CD4-positive, CD25-positive, alpha-beta regulatory T cell (primary cell): ENCODE data around the gene PAXIP1. TPM values are rescaled to one million over a fixed set of nuclear protein-coding genes. Genes with fewer than 3 reads are reported as not detected.

Experiments used
- ATAC-seq, 2 donors: fragments of 150-1000 bp; cut with Tn5 transposase; one replicate each; pipeline ENCODE4 v1.10.0; 2021; ENCODE audit warnings: low read depth in 2 of 2, moderate number of reproducible peaks in 2 of 2, moderate library complexity in 1 of 2
- DNase-seq, 3 donors: peaks; one replicate each; pipeline versions ENCODE4 v3.0.0 to v3.0.0-alpha.2; 2012 to 2022; ENCODE audit warnings: mixed read lengths in 1 of 3
- H3K27ac ChIP-seq: one replicate; pipeline ENCODE4 v1.7.0; 2013; ENCODE audit warnings: mild to moderate bottlenecking, low read length; ENCODE audit not compliant: insufficient read depth, poor library complexity, severe bottlenecking
- H3K27me3 ChIP-seq: one replicate; pipeline ENCODE4 v1.7.0; 2013; ENCODE audit warnings: low read length; ENCODE audit not compliant: control insufficient read depth, insufficient read depth
- H3K36me3 ChIP-seq: one replicate; pipeline ENCODE4 v1.7.0; 2013; ENCODE audit warnings: mild to moderate bottlenecking, low read length, moderate library complexity; ENCODE audit not compliant: control insufficient read depth, insufficient read depth
- H3K4me1 ChIP-seq: 2 replicates; pipeline ENCODE4 v1.7.0; 2013; ENCODE audit warnings: mild to moderate bottlenecking, low read length; ENCODE audit not compliant: insufficient read depth, control insufficient read depth, poor library complexity, severe bottlenecking
- H3K4me3 ChIP-seq: one replicate; pipeline ENCODE4 v1.7.0; 2013; ENCODE audit warnings: low read depth, mild to moderate bottlenecking, low read length, moderate library complexity
- H3K9me3 ChIP-seq, 2 experiments: 1 replicate in 1 of 2; 2 replicates in 1 of 2; pipeline ENCODE4 v1.7.0; 2013; ENCODE audit warnings: low read length in 2 of 2, mild to moderate bottlenecking in 1 of 2, moderate library complexity in 1 of 2; ENCODE audit not compliant: control insufficient read depth in 2 of 2
- H3K27ac Mint-ChIP-seq, 3 donors: one replicate each; pipeline ENCODE4 v1.8.0; 2020 to 2022; ENCODE audit warnings: mild to moderate bottlenecking in 3 of 3, mixed read lengths in 3 of 3, moderate library complexity in 2 of 3
- H3K27me3 Mint-ChIP-seq: one replicate; pipeline ENCODE4 v1.8.0; 2022; ENCODE audit warnings: mild to moderate bottlenecking, mixed read lengths
- H3K36me3 Mint-ChIP-seq: one replicate; pipeline ENCODE4 v1.8.0; 2020; ENCODE audit warnings: mixed read lengths
- H3K4me1 Mint-ChIP-seq, 4 donors: one replicate each; pipeline ENCODE4 v1.8.0; 2020 to 2022; ENCODE audit warnings: mixed read lengths in 4 of 4, mild to moderate bottlenecking in 1 of 4
- H3K4me3 Mint-ChIP-seq, 4 donors: one replicate each; pipeline ENCODE4 v1.8.0; 2020 to 2022; ENCODE audit warnings: mild to moderate bottlenecking in 4 of 4, mixed read lengths in 4 of 4, moderate library complexity in 3 of 4
- H3K9me3 Mint-ChIP-seq, 7 donors: one replicate each; pipeline ENCODE4 v1.8.0; 2020 to 2022; ENCODE audit warnings: mixed read lengths in 7 of 7, mild to moderate bottlenecking in 3 of 7, moderate library complexity in 2 of 7
- polyA plus RNA-seq, 4 donors: library from polyadenylated mRNA; unstranded; fragments of 300-500 nt; fragmentation: Illumina TruSeq; gene quantifications; one replicate each; pipeline ENCODE4 v1.2.3, GENCODE V29; 2021
- total RNA-seq: library from RNA; stranded (reverse); gene quantifications from one replicate; pipeline ENCODE4 v1.2.3, GENCODE V29; 2022

PAXIP1 gene
- total and polyA plus RNA-seq, 5 donors from 2014 or later: 0.88 to 15.1 (median 2.2) TPM

DNA sequence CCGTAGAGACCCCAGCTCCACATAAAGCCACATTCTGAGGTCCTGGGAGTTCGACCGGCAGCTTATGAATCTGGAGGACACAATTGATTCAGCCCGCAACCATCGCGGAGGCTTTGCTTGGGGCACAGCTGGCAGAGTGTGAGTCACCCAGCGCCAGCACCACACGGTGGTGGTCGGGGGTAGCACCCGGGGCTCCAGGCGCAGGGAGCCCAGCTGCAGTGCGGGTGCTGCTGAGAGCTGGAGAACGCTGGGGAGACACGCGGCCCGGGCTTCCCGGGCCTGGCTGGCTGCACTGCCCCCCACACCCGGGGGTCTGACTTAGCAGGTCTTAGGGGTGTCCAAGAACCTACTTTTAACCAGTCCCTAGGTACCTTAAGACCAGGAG is 87.9 kb downstream of the PAXIP1 start:
- no peak overlapping the region for H3K4me3 ChIP-seq
- H3K9me3 ChIP-seq: peaks cover 0 to 3% of the 10 kb centered on the region in 2 experiments
- Mint-ChIP-seq H3K27ac (no peak overlapping the region), H3K36me3 (peaks cover 5% of the 10 kb centered on the region), H3K9me3 (peaks cover 0 to 4% (median 0%) of the 10 kb centered on the region in 7 donors), H3K27me3 (peaks cover 17% of the 10 kb centered on the region), H3K4me1 (peaks cover 0 to 5% (median 4%) of the 10 kb centered on the region in 4 donors), H3K4me3 (no peak overlapping the region)
- peaks cover 9% of the 10 kb centered on the region for H3K4me1 ChIP-seq
- DNase-seq (no peak), ATAC-seq (no peak)
- peaks cover 2% of the 10 kb centered on the region for H3K27me3 ChIP-seq
- no peaks in the 10 kb centered on the region for H3K36me3 ChIP-seq
- H3K27ac ChIP-seq: no peak overlapping the region

GRCh38 chr7:154914308-154914995 is 88.5 kb downstream of the PAXIP1 start:
- Mint-ChIP-seq H3K4me1 (peaks cover 0 to 5% (median 4%) of the 10 kb centered on the region in 4 donors), H3K27ac (peak overlapping the region in 1 of 3 donors; percentile 87), H3K27me3 (peaks cover 17% of the 10 kb centered on the region), H3K36me3 (peaks cover 5% of the 10 kb centered on the region), H3K4me3 (peak overlapping the region in 1 of 4 donors; percentile 36), H3K9me3 (peaks cover 0 to 4% (median 0%) of the 10 kb centered on the region in 7 donors)
- ATAC-seq (no peak), DNase-seq (no peak)
- peaks cover 2% of the 10 kb centered on the region for H3K27me3 ChIP-seq
- H3K9me3 ChIP-seq: peaks cover 0 to 3% of the 10 kb centered on the region in 2 experiments
- H3K4me3 ChIP-seq: no peak overlapping the region
- no peak overlapping the region for H3K27ac ChIP-seq
- H3K36me3 ChIP-seq: no peaks in the 10 kb centered on the region
- H3K4me1 ChIP-seq: peaks cover 9% of the 10 kb centered on the region

- Histone ChIP-seq H3K9me3 (peaks cover 0 to 3% of the 10 kb centered on the region in 2 experiments), H3K4me1 (peaks cover 9% of the 10 kb centered on the region), H3K36me3 (no peaks in the 10 kb centered on the region), H3K4me3 (no peak overlapping the region), H3K27me3 (peaks cover 2% of the 10 kb centered on the region), H3K27ac (no peak overlapping the region)
- DNase-seq (peak; percentile 75 to 80 (median 75)), ATAC-seq (peak; percentile 88 to 91)
- H3K9me3 Mint-ChIP-seq: peaks cover 0 to 4% (median 0%) of the 10 kb centered on the region in 7 donors
- H3K27ac Mint-ChIP-seq: peak overlapping the region in 1 of 3 donors; percentile 87
- peaks cover 17% of the 10 kb centered on the region for H3K27me3 Mint-ChIP-seq
- peak overlapping the region; percentile 75 to 90 (median 84) for H3K4me3 Mint-ChIP-seq
- peaks cover 0 to 5% (median 4%) of the 10 kb centered on the region in 4 donors for H3K4me1 Mint-ChIP-seq
- peaks cover 5% of the 10 kb centered on the region for H3K36me3 Mint-ChIP-seq
These were observed 89.2 kb downstream of the PAXIP1 start for GRCh38 chr7:154913638-154914307.

DNA sequence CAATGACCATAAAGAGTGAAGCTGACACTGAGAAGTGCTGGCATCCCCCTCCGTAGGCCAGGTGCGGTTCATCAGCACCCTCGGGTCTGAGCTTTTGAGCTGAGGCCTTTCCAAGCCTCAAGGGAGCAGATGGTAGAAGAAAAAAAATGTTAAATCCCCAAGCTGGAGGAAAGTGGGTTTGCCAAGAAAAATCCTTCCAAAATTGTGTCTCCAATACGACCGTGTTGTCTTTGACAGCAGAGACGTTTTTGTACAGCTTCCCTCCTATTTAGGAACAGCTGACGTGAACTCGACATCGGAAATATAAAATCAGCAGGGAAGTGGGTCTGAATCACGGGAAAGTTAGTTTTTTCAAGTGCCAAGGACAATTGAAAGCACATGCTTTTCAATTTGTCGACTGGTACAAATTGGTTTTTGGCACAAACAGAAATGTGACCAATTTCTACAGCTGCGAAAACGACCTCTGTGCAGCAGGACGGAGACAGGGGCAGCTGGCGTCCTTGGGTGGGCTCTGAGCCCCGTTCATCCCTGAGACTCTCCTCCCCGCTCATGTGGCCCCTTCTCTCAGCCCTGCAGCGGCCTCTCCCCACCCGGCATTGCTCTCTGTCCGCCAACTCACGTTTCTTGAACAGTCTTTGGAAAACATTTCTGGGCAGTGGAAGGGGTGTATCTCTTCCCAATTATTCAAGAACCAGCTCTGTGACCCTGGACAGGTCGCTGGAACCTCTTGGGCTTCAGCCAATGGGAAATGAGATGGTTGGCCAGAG is 89.9 kb downstream of the PAXIP1 start:
- H3K4me3 Mint-ChIP-seq: peak overlapping the region in 1 of 4 donors; percentile 44
- peaks cover 0 to 5% (median 4%) of the 10 kb centered on the region in 4 donors for H3K4me1 Mint-ChIP-seq
- ATAC-seq (no peak), DNase-seq (no peak)
- Histone ChIP-seq H3K27me3 (peaks cover 2% of the 10 kb centered on the region), H3K36me3 (no peaks in the 10 kb centered on the region), H3K9me3 (peaks cover 0 to 3% of the 10 kb centered on the region in 2 experiments), H3K27ac (no peak overlapping the region), H3K4me1 (peaks cover 9% of the 10 kb centered on the region), H3K4me3 (no peak overlapping the region)
- H3K27ac Mint-ChIP-seq: no peak overlapping the region
- H3K9me3 Mint-ChIP-seq: peaks cover 0 to 4% (median under 1%) of the 10 kb centered on the region in 7 donors
- peaks cover 5% of the 10 kb centered on the region for H3K36me3 Mint-ChIP-seq
- H3K27me3 Mint-ChIP-seq: peaks cover 17% of the 10 kb centered on the region

DNA sequence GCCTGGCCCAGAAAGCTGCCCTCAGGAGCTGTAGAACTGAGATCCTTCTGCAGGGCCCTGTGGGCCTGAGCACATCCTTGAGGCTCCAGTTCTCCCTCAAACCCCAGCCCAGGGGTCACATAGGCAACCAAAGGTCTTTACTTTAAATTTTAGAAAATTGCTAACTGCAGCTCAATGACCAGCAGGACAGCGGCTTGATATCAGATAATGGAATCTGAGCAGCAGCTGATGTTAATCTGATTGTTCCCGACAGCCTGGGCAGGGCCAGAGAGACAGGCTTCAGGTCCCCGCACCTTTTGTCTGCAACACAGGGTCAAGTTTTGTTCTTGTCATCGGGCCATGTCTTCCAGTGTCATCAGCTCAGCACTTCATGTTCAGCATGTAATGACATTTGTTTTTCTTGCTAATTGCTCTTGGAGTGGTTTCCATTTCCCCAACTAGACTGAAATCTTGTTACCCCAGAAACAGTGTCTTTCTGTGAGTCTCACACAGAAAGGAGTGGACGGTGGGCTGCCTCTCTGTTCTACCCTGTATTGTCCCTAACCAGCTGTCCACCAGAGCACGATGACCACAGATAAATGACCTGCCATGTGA is 91.0 kb downstream of the PAXIP1 start:
- H3K9me3 Mint-ChIP-seq: peaks cover 0 to 4% (median 1%) of the 10 kb centered on the region in 7 donors
- Histone ChIP-seq H3K27ac (no peak overlapping the region), H3K27me3 (peaks cover 2% of the 10 kb centered on the region), H3K36me3 (no peaks in the 10 kb centered on the region), H3K4me1 (peaks cover 9% of the 10 kb centered on the region), H3K4me3 (no peak overlapping the region), H3K9me3 (peaks cover 0 to 3% of the 10 kb centered on the region in 2 experiments)
- H3K36me3 Mint-ChIP-seq: peaks cover 5% of the 10 kb centered on the region
- ATAC-seq (no peak), DNase-seq (no peak)
- no peak overlapping the region for H3K4me3 Mint-ChIP-seq
- H3K27ac Mint-ChIP-seq: no peak overlapping the region
- H3K4me1 Mint-ChIP-seq: peaks cover 0 to 5% (median 4%) of the 10 kb centered on the region in 4 donors
- H3K27me3 Mint-ChIP-seq: peaks cover 17% of the 10 kb centered on the region

DNA sequence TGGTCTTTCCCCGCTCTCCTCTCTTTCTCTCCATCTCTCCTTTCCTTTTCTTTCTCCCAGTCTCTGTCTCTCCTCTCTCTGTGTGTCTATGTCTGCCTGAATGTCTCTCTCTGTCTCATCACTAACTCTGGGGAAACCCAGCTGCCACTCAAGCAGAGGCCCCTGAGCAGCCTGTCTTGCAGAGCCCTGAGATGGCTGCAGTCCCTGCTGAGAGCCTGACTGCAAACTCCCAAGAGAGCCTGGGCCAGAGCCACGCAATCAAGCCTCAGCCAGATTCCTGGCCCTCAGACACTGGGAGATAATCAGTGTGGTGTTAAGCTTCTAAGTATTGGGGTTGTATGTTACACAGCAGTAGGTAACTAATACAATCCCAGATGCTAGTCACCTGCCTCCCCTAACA is 91.5 kb downstream of the PAXIP1 start:
- H3K9me3 ChIP-seq: peaks cover 0 to 3% of the 10 kb centered on the region in 2 experiments
- H3K27me3 ChIP-seq: peaks cover 2% of the 10 kb centered on the region
- ATAC-seq: no peak
- no peak overlapping the region for H3K27ac ChIP-seq
- no peak for DNase-seq
- Mint-ChIP-seq H3K4me1 (peaks cover 0 to 5% (median 4%) of the 10 kb centered on the region in 4 donors), H3K27me3 (peaks cover 17% of the 10 kb centered on the region), H3K27ac (no peak overlapping the region), H3K4me3 (no peak overlapping the region), H3K9me3 (peaks cover 0 to 4% (median 1%) of the 10 kb centered on the region in 7 donors), H3K36me3 (peaks cover 5% of the 10 kb centered on the region)
- no peak overlapping the region for H3K4me3 ChIP-seq
- H3K4me1 ChIP-seq: peaks cover 9% of the 10 kb centered on the region
- no peaks in the 10 kb centered on the region for H3K36me3 ChIP-seq

- Mint-ChIP-seq H3K27me3 (peaks cover 14% of the 10 kb centered on the region), H3K4me3 (no peak overlapping the region), H3K9me3 (peaks cover 0 to 4% (median 1%) of the 10 kb centered on the region in 7 donors), H3K4me1 (peaks cover 0 to 5% (median 4%) of the 10 kb centered on the region in 4 donors), H3K27ac (no peak overlapping the region), H3K36me3 (peaks cover 5% of the 10 kb centered on the region)
- H3K4me1 ChIP-seq: peaks cover 9% of the 10 kb centered on the region
- peaks cover 0 to 3% of the 10 kb centered on the region in 2 experiments for H3K9me3 ChIP-seq
- H3K27ac ChIP-seq: no peak overlapping the region
- no peak overlapping the region for H3K4me3 ChIP-seq
- DNase-seq (no peak), ATAC-seq (no peak)
- peaks cover 2% of the 10 kb centered on the region for H3K27me3 ChIP-seq
- no peaks in the 10 kb centered on the region for H3K36me3 ChIP-seq
These were observed 91.9 kb downstream of the PAXIP1 start for GRCh38 chr7:154910977-154911376.
